H9 (cell line): ENCODE results near the gene CDIPT. TPM values are rescaled to one million over a fixed set of nuclear protein-coding genes. Genes with fewer than 3 reads are reported as not detected.

Experiments used
- DNase-seq: peaks from one replicate; pipeline ENCODE4 v3.0.0-alpha.2; 2017
- H2AFZ ChIP-seq: one replicate; pipeline ENCODE4 v1.6.1; 2013; ENCODE audit warnings: mild to moderate bottlenecking, low read length, control low read depth, moderate library complexity
- H2AK5ac ChIP-seq: 2 replicates; pipeline ENCODE4 v1.6.1; 2013; ENCODE audit warnings: low read length, control low read depth, mixed read lengths; ENCODE audit not compliant: insufficient read length
- H2BK120ac ChIP-seq: one replicate; pipeline ENCODE4 v1.6.1; 2013; ENCODE audit warnings: low read depth, mild to moderate bottlenecking, low read length, control low read depth, inconsistent platforms; ENCODE audit not compliant: poor library complexity, severe bottlenecking
- H2BK12ac ChIP-seq: 2 replicates; pipeline ENCODE4 v1.6.1; 2013; ENCODE audit warnings: low read length, control low read depth, mixed read lengths, low read depth; ENCODE audit not compliant: insufficient read length
- H2BK15ac ChIP-seq: 2 replicates; pipeline ENCODE4 v1.6.1; 2013; ENCODE audit warnings: low read depth, low read length, control low read depth
- H2BK20ac ChIP-seq: one replicate; pipeline ENCODE4 v1.6.1; 2013; ENCODE audit warnings: low read depth, mild to moderate bottlenecking, low read length, control low read depth, inconsistent platforms; ENCODE audit not compliant: poor library complexity, severe bottlenecking
- H2BK5ac ChIP-seq: 2 replicates; pipeline ENCODE4 v1.6.1; 2013; ENCODE audit warnings: low read length, control low read depth, mixed read lengths; ENCODE audit not compliant: insufficient read length
- H3K14ac ChIP-seq: 2 replicates; pipeline ENCODE4 v1.6.1; 2013; ENCODE audit warnings: low read length, control low read depth; ENCODE audit not compliant: insufficient read depth
- H3K18ac ChIP-seq: 2 replicates; pipeline ENCODE4 v1.6.1; 2013; ENCODE audit warnings: low read depth, mild to moderate bottlenecking, mixed read lengths, low read length, control low read depth; ENCODE audit not compliant: insufficient read length
- H3K23ac ChIP-seq: 2 replicates; pipeline ENCODE4 v1.6.1; 2013; ENCODE audit warnings: low read length, control low read depth, mixed read lengths, low read depth; ENCODE audit not compliant: insufficient read length
- H3K23me2 ChIP-seq: 2 replicates; pipeline ENCODE4 v1.6.1; 2013; ENCODE audit warnings: low read depth, mild to moderate bottlenecking, mixed read lengths, low read length, control low read depth; ENCODE audit not compliant: insufficient read length, poor library complexity, severe bottlenecking
- H3K27ac ChIP-seq: 2 replicates; pipeline ENCODE4 v1.5.1; 2013; ENCODE audit warnings: low read length, control low read depth, mixed read lengths, low read depth; ENCODE audit not compliant: insufficient read length
- H3K27me3 ChIP-seq: 2 replicates; pipeline ENCODE4 v1.6.1; 2013; ENCODE audit warnings: low read length, control low read depth, inconsistent platforms; ENCODE audit not compliant: insufficient read depth
- H3K4ac ChIP-seq: 2 replicates; pipeline ENCODE4 v1.6.1; 2013; ENCODE audit warnings: low read depth, mild to moderate bottlenecking, control low read depth, inconsistent platforms, low read length, moderate library complexity
- H3K4me1 ChIP-seq: 2 replicates; pipeline ENCODE4 v1.6.1; 2013; ENCODE audit warnings: low read length, control low read depth, inconsistent platforms; ENCODE audit not compliant: insufficient read depth
- H3K4me2 ChIP-seq: 2 replicates; pipeline ENCODE4 v1.6.1; 2013; ENCODE audit warnings: low read length, control low read depth, mixed read lengths; ENCODE audit not compliant: insufficient read length, insufficient read depth
- H3K56ac ChIP-seq: 2 replicates; pipeline ENCODE4 v1.6.1; 2013; ENCODE audit warnings: low read depth, mild to moderate bottlenecking, mixed read lengths, low read length, control low read depth; ENCODE audit not compliant: insufficient read length
- H3K79me1 ChIP-seq: 2 replicates; pipeline ENCODE4 v1.6.1; 2013; ENCODE audit warnings: low read depth, mild to moderate bottlenecking, moderate library complexity, low read length, control low read depth, inconsistent platforms; ENCODE audit not compliant: insufficient read depth, poor library complexity, severe bottlenecking
- H3K79me2 ChIP-seq: 2 replicates; pipeline ENCODE4 v1.6.1; 2013; ENCODE audit warnings: low read length, control low read depth, inconsistent platforms; ENCODE audit not compliant: insufficient read depth
- H3K9ac ChIP-seq: 2 replicates; pipeline ENCODE4 v1.6.1; 2013; ENCODE audit warnings: low read length, control low read depth, mixed read lengths; ENCODE audit not compliant: insufficient read length; ENCODE audit errors: extremely low read depth
- H3K9me3 ChIP-seq: one replicate; pipeline ENCODE4 v1.6.1; 2013; ENCODE audit warnings: low read depth, low read length, inconsistent platforms; ENCODE audit not compliant: control insufficient read depth
- H3T11ph ChIP-seq: one replicate; pipeline ENCODE4 v1.6.1; 2013; ENCODE audit warnings: mild to moderate bottlenecking, low read length, control low read depth, inconsistent platforms
- H4K20me1 ChIP-seq: one replicate; pipeline ENCODE4 v1.6.1; 2013; ENCODE audit not compliant: control insufficient read depth, insufficient read length, insufficient read depth
- H4K5ac ChIP-seq: 2 replicates; pipeline ENCODE4 v1.6.1; 2013; ENCODE audit warnings: low read depth, mild to moderate bottlenecking, mixed read lengths, low read length, control low read depth; ENCODE audit not compliant: insufficient read length
- H4K8ac ChIP-seq: replicated peaks from 2 replicates; pipeline ENCODE4 v1.6.1; 2013; ENCODE audit warnings: low read length, control low read depth, mixed read lengths, low read depth; ENCODE audit not compliant: insufficient read length
- H4K91ac ChIP-seq: 2 replicates; pipeline ENCODE4 v1.6.1; 2013; ENCODE audit warnings: low read depth, mild to moderate bottlenecking, moderate library complexity, mixed read lengths, low read length, control low read depth; ENCODE audit not compliant: insufficient read length
- H3K27ac Mint-ChIP-seq, 3 experiments: 2 replicates in 2 of 3; 3 replicates in 1 of 3; pipeline ENCODE4 v1.8.0; 2020 to 2021; ENCODE audit warnings: mixed read lengths in 3 of 3, mild to moderate bottlenecking in 1 of 3, moderate library complexity in 1 of 3
- H3K27me3 Mint-ChIP-seq: 2 replicates; pipeline ENCODE4 v1.8.0; 2021; ENCODE audit warnings: low read depth, mild to moderate bottlenecking, moderate library complexity, mixed read lengths
- H3K36me3 Mint-ChIP-seq, 3 experiments: 2 replicates in 2 of 3; 3 replicates in 1 of 3; pipeline ENCODE4 v1.8.0; 2020 to 2021; ENCODE audit warnings: low read depth in 3 of 3, mixed read lengths in 3 of 3; ENCODE audit not compliant: insufficient read depth in 1 of 3
- H3K4me1 Mint-ChIP-seq, 2 experiments: 2 replicates each; pipeline ENCODE4 v1.8.0; 2020; ENCODE audit warnings: mixed read lengths in 2 of 2
- H3K4me3 Mint-ChIP-seq, 2 experiments: 2 replicates in 1 of 2; 3 replicates in 1 of 2; pipeline ENCODE4 v1.8.0; 2020 to 2021; ENCODE audit warnings: mild to moderate bottlenecking in 2 of 2, mixed read lengths in 2 of 2, moderate library complexity in 1 of 2
- H3K9me3 Mint-ChIP-seq, 2 experiments: 2 replicates in 1 of 2; 3 replicates in 1 of 2; pipeline ENCODE4 v1.8.0; 2020; ENCODE audit warnings: mild to moderate bottlenecking in 2 of 2, mixed read lengths in 2 of 2, moderate library complexity in 1 of 2
- CTCF ChIP-seq: fragments of 200-600 bp; sonication (generic); conservative IDR thresholded peaks from 3 replicates; pipeline ENCODE4 v1.8.0; 2021; ENCODE audit warnings: antibody characterized with exemption, mild to moderate bottlenecking
- WGBS: extraction: QIAGEN DNeasy Blood & Tissue Kit; methylation state at CpG from one replicate; pipeline ENCODE4 v1.1.7; 2013; ENCODE audit warnings: missing lambda C conversion rate, low lambda C conversion rate, mixed read lengths; ENCODE audit not compliant: insufficient read length; ENCODE audit errors: extremely low coverage; 5-methylcytosine and 5-hydroxymethylcytosine counted together
- total RNA-seq: library from RNA; stranded (reverse); gene quantifications from 2 replicates; pipeline ENCODE4 v1.2.1, GENCODE V29; 2021

The CDIPT gene
- total RNA-seq, 1 experiment from 2014 or later: 70.6 TPM

- Histone ChIP-seq H3K4me1 (no peaks in the 10 kb centered on the region), H3K27ac (no peak overlapping the region), H3K79me1 (no peaks in the 10 kb centered on the region), H2BK12ac (no peak overlapping the region), H4K8ac (no peak overlapping the region), H4K20me1 (no peaks in the 10 kb centered on the region), H2BK5ac (no peak overlapping the region), H3K4me2 (no peak overlapping the region), H3K9ac (no peak overlapping the region), H2AFZ (no peak overlapping the region), H3K27me3 (no peaks in the 10 kb centered on the region), H3K4ac (no peak overlapping the region), H3K23me2 (peaks cover 10% of the 10 kb centered on the region), H2BK120ac (no peak overlapping the region), H4K91ac (no peak overlapping the region), H3K23ac (no peak overlapping the region), H3K14ac (no peak overlapping the region), H2BK15ac (no peak overlapping the region), H4K5ac (no peak overlapping the region), H2BK20ac (no peak overlapping the region), H2AK5ac (no peak overlapping the region), H3K18ac (no peak overlapping the region), H3K9me3 (no peaks in the 10 kb centered on the region), H3T11ph (no peak overlapping the region), H3K79me2 (no peaks in the 10 kb centered on the region), H3K56ac (no peak overlapping the region)
- DNase-seq: no peak
- Mint-ChIP-seq H3K4me3 (no peak overlapping the region), H3K27ac (no peak overlapping the region), H3K4me1 (peaks cover 13 to 14% of the 10 kb centered on the region in 2 experiments), H3K36me3 (peaks cover 0 to 13% (median 10%) of the 10 kb centered on the region in 3 experiments; a peak in 5 of 7 replicates), H3K27me3 (peaks cover 5% of the 10 kb centered on the region), H3K9me3 (no peaks in the 10 kb centered on the region; a peak in 1 of 5 replicates)
- WGBS: no CpG with 5 or more reads among the region's 26 CpGs
- TF ChIP-seq CTCF: no peak
These were observed 10.3 kb upstream of the CDIPT start for GRCh38 chr16:29873319-29873718.
